ENCODE measurements around the gene ASTL.

Gene ASTL

DNA sequence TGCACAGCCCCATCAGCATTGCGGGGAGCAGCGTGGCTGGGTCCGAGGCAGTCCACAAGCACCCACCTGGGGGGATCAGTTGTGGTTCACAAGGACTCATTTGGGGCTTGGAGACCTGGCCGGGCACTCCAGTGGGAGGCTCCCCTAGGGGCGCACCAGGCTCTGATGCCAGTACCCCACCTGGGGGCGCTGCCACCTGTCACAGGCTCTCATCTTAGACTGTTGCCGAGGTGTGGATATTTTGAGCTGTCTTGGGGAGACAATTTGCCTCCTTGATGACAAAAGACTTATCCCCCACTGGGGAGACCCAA is 25.0 kb downstream of the ASTL start:
- no peak for DNase-seq (ENCODE audit: low read depth, low spot score)

DNA sequence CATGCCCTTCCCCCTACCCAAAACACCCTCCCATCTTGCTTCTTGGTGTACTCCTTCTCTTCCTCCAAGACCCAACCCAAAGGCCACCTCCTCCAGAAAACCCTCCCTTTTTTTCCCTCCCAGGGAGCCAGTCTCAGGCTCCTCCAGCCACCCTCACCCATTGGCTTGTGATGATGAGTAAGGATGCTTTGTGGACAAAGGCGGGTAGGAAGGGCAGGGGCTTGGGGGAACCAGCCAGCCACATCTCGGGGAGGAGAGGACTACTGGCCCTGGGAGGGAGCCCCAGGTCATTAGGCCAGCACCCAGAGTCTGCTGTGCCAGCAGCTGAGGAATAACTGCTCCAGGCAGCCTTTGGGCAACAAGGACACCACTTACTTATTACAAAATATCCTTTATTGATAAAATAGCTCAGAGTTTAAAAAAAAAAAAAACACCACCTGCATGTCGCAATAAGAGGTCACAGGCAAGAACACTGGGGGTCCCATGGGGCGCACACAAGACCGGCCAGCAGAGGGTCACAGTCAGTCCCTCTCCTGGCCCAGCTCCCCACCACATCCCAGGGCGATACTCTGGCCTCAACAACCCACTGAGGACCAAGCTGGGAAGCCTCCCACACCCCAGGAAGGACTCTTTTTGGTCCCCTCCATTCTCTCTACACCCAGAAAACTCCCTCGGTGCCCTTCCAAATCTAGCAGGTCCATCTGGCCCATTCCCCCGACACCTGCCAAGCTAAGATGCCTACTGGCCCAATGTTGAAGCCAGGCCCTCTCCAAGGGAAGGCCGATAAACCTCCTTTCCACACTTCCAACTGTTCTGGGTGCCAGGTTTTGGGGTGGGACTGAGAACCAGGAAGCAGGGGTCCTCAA is 25.6 kb downstream of the ASTL start:
- no peak for DNase-seq (ENCODE audit: low read depth, low spot score)

DNA sequence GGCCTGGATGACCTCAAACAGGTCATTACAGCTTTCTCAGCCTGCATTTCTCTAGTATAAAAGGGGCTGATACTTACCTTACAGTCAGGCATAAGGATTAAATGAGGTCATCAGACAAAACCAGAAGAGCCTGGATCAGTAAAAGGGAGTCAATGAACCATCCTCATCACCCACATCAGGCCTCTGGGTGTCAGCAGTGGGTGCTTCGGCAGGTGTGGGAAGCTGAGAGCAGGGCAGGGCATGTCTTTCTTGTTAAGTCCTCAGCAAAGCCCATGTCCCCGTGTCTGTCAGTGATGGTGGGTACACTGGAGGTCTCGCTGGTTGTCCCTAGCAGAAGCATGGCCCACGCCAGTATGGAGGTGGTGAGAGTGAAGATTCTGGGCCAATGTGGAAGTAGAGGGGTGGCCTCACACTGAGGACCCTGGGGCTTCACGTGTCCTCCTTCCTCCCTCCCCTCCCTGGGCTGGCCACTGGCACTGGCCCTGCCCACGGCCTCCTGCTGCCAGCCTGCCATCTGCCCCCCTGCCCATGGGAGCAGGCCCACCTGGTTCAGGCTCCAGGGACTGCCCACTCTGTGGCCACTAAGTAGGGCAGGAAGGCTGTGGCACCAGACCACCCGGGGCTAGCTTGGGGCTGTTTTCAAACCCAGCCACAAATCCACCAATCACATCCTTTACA is 26.3 kb downstream of the ASTL start:
- no peak for DNase-seq (ENCODE audit: low read depth, low spot score)

DNA sequence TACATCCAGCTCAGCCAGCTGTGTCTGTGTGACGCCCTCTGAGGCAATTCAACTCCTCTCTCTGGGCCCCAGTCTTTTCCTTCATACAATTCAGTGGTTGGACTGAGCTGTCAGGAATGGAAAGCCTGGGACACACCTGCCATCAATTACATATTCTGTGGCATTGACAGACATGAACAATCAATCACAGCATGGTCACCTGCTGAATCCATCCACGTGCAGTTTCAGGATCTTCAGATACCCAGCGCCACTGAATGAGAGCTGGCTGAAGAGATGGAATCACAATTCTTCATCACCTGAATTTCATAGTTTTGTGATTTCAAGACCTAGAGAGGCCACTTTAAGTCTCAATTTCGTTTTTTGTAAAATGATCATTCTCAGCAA is 27.1 kb downstream of the ASTL start:
- no peak for DNase-seq (ENCODE audit: low read depth, low spot score)

DNA sequence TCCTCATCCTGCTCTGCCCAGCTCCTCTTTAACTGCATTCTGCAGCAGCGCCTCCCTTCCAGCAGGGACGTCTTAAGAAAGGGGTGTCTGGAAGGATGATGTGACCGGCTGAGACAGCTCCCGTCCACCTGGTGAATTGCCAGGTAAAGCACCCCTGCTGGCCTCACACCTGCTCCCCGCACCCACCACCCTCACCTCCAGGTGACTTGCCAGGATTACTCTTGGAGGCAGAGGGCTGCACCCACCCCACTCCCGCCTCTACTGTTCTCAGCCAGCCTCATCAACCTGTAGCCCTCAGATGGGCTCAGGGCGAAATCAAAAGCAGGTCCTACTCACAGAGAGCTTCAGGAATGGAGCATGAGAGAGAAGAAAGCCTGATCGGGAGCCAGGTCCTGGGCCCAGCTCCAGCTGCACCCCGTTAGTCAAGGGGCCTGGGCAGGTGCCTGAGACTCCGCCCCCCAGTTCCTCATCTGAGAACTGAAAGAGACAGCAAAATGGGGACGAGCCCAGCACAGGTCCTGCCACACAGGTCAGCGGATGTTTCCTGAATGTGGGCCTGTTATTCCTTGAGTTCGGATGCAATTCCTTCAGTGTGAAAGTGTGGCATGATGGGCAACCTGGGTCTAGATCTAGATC is 27.6 kb downstream of the ASTL start:
- DNase-seq (ENCODE audit: low read depth, low spot score), result no peak

DNA sequence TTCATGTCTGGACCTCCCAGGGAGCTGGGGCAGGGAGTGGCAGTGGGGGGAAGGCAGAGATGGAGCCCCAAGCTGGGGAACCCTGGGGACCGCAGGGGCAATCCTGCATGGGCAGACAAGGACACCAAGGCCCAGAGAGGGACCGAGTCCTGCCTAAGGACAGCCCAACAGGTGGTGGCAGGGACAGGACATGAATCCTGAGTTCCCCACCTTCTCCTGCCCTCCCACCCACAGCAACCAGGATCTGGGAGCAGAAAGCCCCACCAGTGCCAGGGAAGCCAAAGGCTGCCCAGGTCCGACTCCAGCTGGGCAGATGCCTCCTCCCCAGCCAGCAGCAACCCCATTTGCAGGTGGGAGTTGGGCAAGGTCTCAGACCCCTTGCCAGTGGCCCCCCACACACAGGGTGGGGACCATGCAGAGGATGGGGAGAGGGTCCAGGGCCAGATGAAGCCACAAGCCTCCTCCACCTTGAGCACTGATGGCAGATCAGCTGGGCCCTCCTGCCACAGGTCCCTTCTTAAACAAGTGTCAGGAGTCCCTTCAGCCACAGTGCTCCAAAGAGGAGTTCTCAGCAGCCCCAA is 28.3 kb downstream of the ASTL start:
- DNase-seq (ENCODE audit: low read depth, low spot score), result no peak

DNA sequence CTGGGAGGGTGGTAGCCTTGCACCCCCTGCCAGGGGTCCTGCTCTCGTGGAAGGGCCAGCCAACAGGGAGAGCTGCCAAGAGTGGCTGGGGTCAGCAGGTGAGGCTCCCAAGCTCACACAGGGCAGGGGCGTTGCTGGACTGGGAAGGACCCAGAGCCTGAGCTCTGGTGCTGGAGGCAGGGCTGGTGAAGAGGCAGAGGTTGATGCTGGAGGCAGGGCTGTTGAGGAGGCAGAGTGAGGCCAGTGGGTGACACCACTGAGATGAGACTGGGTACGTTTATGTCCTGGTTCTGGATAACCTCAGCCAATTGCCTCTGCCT is 29.0 kb downstream of the ASTL start:
- DNase-seq (ENCODE audit: low read depth, low spot score), result no peak

DNA sequence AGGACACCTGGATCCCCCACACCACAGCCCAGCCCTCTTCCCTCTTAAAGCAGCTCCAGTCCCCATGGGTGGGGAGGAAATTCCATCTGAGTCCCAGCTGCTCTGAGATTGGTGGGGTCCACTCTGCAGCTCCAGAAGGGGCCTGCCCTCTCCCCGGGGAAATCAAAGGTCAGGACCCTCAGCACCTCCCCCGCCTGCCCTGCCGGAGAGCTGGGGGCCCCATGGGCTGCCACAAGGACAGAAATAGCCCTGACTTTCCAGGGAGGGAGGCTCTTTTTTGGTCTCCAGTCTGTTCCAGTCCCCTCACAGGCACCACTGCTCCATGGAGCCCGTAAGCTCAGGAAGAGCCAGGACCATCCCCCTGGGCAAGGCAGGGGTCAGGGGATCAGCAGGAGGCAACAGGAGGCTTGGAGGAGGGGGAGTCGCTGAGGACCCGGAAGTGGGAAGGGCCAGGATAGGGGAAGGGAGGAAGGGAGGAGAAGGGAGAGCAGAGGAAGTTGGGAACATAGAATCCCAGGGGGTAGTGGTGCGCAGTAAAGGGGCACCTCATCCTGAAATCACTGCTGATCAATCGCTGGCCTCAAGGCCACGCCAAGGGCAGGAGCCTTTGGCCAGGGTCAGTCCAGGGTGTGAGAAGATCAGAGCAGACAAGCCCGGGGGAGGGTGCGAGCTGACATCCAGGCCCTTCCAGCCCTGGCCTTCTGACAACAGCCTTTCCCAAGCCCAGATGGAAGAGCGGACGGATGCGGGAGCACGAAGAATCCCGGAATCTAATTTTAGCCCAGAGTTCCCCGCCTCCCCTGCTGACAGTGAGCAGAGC is 29.6 kb downstream of the ASTL start:
- DNase-seq (ENCODE audit: low read depth, low spot score), result no peak

DNA sequence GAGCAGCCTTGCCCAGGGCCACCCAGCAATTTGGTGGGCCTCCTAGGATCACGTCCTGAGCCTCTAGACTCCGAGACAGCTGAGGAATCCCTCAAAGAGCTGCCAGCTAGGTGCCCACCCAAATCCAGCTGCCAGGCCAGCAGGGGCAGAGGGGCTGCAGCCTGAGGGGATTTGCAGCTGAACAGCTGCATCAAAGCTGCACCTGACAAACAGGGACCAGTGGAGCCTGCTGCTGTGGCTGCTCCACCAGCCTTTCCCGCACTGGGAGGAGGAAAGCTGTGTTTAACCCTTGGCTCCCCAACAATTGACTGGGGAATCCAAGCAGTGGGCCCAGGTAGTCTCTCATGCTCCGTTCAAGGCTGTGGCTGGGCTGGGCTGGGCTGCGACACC is 30.2 kb downstream of the ASTL start:
- DNase-seq (ENCODE audit: low read depth, low spot score), result no peak

DNA sequence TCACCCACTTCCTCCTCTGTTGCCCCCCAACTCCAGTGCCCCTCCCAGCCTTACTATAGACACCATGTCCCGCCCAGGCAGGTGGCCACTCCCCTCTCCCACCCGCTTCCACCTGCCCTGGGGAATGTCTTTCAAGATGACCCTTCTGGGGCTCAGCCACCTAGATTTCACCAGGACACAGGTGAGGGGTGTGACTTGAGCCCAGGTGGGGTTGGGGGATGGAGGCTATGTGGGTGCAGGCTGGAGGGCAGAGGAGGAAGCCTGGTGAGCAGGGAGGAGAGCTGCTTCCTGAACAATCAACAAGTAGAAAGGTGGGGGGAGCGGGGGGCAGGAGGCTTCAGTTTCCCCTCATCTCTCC is 30.6 kb downstream of the ASTL start:
- no peak for DNase-seq (ENCODE audit: low read depth, low spot score)

DNA sequence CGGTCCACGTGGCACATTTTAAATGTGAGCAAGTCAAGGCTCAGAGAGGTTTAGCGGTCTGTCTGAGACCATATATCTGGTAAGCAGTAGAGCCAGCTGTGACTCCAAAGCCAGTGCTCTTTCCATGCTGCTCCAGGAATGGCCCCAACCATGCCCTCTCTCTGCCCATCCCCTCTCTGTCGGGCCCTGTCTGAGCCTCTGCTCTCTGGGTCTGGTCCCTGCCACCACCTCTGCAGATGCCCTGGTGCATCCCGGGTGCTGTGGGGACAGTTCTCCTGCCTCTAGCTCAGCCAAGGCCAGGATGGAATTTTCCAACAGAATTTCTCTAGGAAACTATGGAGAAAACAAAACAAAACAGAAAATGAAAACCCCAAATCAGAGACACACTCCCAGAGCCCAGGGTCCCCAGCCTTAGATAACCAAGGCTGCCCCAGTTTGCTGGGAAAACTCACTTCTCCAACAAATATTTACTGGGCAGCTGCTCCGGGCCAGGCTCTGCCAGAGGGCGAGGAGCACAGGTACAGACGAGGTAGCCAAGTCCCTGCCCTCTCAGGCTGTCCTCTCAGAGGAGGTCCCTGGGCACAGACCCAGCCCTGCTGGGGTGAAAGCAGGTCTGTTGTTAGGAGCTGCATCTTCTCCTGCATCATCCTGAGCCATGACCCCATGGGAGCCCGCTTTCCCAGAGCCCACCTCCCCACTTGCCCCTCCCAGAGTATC is 31.2 kb downstream of the ASTL start:
- DNase-seq (ENCODE audit: low read depth, low spot score), result no peak

DNA sequence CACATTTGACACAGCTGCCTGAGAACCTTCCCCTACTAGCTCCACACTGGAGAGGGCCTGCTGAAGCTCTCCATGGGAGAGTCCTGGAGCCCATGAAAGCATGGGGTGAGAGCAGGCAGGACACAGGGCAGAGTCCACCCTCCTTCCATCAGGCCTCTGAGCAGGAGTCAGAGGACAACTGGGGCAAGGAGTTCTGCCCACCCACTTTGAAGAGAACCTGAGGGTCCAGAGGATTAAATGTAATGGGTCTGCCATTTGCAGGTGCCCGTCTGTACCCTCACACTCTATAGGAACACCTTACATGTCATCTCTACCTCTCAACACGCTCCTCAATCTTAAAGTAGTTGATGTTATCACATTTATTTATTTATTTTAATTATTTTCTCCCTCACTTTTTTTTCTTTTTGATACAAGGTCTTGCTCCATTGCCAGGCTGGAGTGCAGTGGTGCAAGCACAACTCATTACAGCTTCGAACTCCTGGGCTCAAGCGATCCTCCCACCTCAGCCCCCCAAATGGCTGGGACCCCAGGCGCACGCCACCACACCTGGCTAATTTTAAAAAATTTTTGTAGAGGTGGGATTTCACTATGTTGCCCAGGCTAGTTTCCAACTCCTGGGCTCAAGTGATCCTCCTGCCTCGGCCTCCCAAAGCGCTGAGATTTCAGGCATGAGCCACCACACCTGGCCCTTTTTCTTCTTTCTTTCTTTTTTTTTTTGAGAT is 32.1 kb downstream of the ASTL start:
- DNase-seq (ENCODE audit: low read depth, low spot score), result no peak

DNA sequence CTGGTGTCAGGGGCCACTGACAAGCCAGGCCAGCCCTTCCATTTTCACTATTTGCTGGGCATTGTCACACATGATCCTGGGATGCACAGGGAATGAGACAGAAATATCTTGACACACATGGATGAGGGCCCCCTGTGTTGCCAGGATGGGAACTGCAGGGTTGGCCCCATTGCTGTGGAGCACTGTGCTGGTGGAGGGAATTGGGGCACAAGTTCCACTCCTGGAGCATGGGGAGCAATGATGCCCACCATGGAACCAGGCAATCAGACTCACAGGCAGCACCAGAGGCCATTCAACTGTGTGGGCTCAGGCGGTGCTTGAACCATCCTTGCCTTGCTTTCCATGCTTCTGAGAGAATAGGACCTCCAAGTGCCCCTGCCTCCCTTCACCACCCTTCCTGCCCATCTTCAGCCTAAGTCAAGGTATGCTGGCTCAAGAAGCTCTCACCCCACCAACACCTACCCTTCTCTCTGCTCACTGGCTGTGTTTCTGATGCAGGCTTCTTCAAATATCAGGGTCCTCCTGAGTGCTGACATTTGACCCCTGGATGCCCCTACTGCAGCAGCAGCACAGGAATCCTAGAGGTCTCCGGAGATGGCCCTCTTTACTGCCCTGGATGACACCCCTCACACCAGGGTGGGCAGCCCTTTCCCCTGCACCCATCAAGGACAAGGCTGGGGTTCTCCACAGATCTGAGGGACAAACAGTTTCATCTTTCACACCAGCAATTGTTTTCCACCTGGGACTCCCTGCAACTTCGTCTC is 33.0 kb downstream of the ASTL start:
- no peak for DNase-seq (ENCODE audit: low read depth, low spot score)

DNA sequence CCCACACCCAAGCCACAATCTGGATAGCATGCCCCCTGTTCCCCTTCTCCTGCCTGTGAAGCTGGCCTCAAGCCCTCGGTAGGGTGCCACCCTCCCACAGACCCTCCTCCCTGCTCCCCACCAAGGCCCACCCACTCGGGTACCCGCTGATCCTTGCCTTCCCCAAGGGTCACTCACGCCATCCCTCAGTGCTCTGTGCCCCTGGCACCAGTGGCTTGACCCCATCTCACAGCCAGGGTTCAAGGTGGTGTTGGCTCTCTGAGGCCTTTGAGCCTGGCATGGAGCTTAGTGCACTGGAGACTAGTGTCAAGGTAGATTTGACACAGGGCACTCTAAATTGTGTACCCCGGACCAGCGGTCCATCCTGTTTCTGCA is 33.8 kb downstream of the ASTL start:
- DNase-seq (ENCODE audit: low read depth, low spot score), result no peak

DNA sequence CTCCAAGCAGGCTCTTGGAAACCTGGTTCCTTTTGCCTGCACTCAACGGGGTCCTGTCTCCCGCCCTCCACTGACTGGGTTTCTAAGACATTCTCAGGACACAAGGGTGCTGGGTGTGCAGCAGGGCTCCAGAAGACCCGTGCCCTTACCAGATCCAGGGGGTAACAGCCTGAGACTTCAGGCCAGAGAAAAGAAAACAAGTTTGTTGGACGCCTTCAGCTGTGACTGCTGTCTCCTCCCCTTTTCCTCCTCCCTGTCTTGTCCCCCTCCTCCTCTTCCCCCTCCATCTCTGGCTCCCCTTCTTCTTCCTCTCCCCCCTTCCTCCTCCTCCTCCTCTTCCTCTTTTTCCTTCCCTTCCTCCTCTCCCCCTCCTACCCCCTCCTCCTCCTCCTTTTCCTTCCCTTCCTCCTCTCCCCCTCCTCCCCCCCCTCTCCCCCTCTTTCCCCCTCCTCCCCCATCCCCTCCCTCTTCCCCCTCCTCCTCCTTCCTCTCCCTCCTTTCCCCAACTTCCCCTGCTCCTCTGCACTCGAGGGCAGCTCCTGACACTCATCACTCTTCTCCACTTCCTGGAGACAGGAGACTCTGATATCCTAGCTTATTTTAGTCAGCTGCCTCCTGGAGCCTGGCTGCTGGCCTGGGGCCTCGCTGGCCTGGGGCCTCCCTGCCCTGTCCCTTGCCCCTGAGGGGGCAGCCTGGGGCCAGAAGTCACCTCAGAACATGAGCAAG is 34.4 kb downstream of the ASTL start:
- no peak for DNase-seq (ENCODE audit: low read depth, low spot score)

DNA sequence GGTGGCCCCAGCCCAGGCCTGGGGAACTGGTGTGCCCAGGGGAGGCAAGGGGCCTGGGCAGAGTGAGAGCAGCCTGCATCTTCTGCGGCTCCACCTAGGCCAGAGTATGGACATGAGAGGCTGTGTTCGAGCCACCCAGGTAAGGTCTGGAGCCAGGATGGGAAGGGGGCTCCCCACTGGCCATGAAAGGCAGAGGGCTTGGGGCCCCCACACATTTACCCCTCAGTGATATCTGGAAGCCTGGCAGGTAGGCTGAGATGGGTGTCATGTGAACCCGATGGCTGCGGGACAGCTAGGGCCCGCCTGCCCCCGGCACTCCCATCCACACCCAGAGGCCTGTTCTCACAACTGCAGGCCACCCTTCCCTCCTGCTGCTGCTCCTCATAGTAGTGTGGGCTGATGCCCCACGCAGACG is 35.1 kb downstream of the ASTL start:
- no peak for DNase-seq (ENCODE audit: low read depth, low spot score)

DNA sequence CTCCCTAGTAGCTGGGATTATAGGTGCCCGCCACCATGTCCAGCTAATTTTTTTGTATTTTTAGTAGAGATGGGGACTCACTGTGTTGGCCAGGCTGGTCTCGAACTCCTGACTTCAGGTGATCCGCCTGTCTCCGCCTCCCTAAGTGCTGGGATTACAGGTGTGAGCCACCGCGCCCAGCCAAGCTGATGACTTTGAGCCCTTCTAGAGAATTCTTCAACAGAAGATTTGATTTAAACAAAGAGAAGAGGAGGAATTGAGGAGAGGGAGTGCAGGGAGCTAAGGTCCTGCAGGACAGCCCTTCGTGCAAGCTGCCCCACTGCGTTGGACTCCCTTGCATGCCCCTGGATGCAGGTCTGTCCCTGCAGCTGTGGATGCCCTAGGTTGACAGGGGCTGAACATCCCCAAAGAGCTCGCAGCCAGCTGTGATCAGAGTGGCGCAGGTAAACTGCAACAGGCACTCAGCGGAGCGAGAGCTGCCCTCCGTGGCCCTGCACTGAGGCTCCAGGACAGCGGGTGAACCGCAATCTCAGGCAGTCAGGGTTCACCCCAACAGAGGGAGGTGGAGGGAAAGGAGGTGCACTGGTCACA is 35.6 kb downstream of the ASTL start:
- DNase-seq (ENCODE audit: low read depth, low spot score), result no peak

DNA sequence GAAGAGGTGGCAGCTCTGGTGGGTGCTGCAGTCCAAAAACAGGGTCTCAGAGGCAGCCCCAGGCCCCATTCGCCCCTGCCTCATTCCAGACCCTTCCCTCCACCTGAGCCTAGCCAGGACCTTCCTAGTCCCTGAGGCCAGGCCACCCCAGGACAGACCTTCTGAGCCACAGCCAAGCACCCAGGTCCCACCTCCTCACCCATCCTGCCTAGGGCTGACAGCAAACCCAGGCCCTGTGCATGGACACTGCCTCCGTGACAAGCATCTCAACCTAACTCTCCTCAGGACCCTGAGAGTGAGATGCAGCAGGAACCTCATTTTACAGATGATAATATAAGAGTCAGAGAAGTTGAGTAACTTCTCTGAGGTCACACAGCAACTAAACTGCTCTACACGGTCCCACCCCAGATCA is 37.4 kb downstream of the ASTL start:
- no peak for DNase-seq (ENCODE audit: low read depth, low spot score)

All from activated CD4-positive, CD25-positive, alpha-beta regulatory T cell treated with anti-CD3 and anti-CD28 coated beads, Interleukin-2, amount 50 U/mL, for 16 hours (primary cell).